ENCODE measurements around the gene GRM8.

GRCh38 chr7:126728967-126729366, 523.8 kb downstream of the GRM8 start:
- TF ChIP-seq CTCF (conservative IDR thresholded peaks at IDR 0.05; ENCODE audit: low read length) (no peak), EZH2phosphoT487 (IDR thresholded peaks at IDR 0.05; ENCODE audit: borderline replicate concordance) (no peak)
